GM12878 (cell line): Measurements from ENCODE around the gene LIMS2. TPM values are rescaled to one million over a fixed set of nuclear protein-coding genes. Genes with fewer than 3 reads are reported as not detected.

Experiments used
- ATAC-seq: fragments of 200-7000 bp; cut with Tn5 transposase; 3 replicates; pipeline ENCODE4 v1.9.1; 2020; ENCODE audit warnings: mild to moderate bottlenecking, moderate library complexity
- BruUV-seq: library from RNA; stranded (reverse); fragments of 400-500 nt; replicated peaks from 2 replicates; lab custom pipeline; 2021; lab: Mats Ljungman, UMichigan
- CTCF ChIA-PET: fragments of 300-600 bp; sonication (Branson Sonifier 250); formaldehyde crosslinking; extraction: SDS; loops from one replicate; lab custom pipeline; 2021; ENCODE audit warnings: inconsistent platforms; lab: Yijun Ruan, JAX
- POLR2A ChIA-PET: fragments of 350-600 bp; formaldehyde crosslinking; extraction: SDS; loops from one replicate; lab custom pipeline; 2021; ENCODE audit warnings: inconsistent platforms; lab: Charles Lee
- RAD21 ChIA-PET: fragments of 300-600 bp; sonication (Branson Sonifier 250); formaldehyde crosslinking; loops from one replicate; lab custom pipeline; 2023; ENCODE audit warnings: antibody characterized with exemption; ENCODE audit not compliant: unreplicated experiment; lab: Charles Lee
- SMC1A ChIA-PET: fragments of 300-600 bp; sonication (Branson Sonifier 250); formaldehyde crosslinking; loops from one replicate; lab custom pipeline; 2023; ENCODE audit not compliant: unreplicated experiment, uncharacterized antibody; lab: Charles Lee
- DNase-seq: peaks from one replicate; pipeline ENCODE4 v3.0.0-alpha.2; 2011; ENCODE audit warnings: low read depth, low spot score
- FAIRE-seq: peaks from 3 replicates; lab custom pipeline; 2011; peaks lifted over from hg19 to GRCh38; lab: Jason Lieb, UNC
- H2AFZ ChIP-seq: 2 replicates; pipeline ENCODE4 v1.6.0; 2011; ENCODE audit warnings: low read depth, low read length, control low read depth; ENCODE audit not compliant: control insufficient read depth
- H3K27ac ChIP-seq: 2 replicates; pipeline ENCODE4 v1.5.1; 2011; ENCODE audit warnings: control low read depth; ENCODE audit not compliant: control insufficient read depth, insufficient read depth
- H3K27me3 ChIP-seq, 2 experiments: replicated peaks in 1 of 2; 2 replicates each; pipeline versions ENCODE4 v1.6.0 to v1.6.1; 2011; ENCODE audit warnings: low read length in 1 of 2; ENCODE audit not compliant: control insufficient read depth in 2 of 2, insufficient read depth in 2 of 2
- H3K36me3 ChIP-seq, 2 experiments: 2 replicates each; pipeline ENCODE4 v1.5.1; 2011; ENCODE audit warnings: low read length in 1 of 2; ENCODE audit not compliant: control insufficient read depth in 2 of 2, insufficient read depth in 2 of 2
- H3K4me1 ChIP-seq: 2 replicates; pipeline ENCODE4 v1.6.1; 2011; ENCODE audit warnings: mild to moderate bottlenecking, low read length, moderate library complexity, mixed read lengths; ENCODE audit not compliant: control insufficient read depth, insufficient read depth
- H3K4me2 ChIP-seq: 2 replicates; pipeline ENCODE4 v1.6.0; 2011; ENCODE audit warnings: control low read depth; ENCODE audit not compliant: control insufficient read depth, insufficient read depth
- H3K4me3 ChIP-seq: fragments of 200-600 bp; sonication (generic); 2 replicates; pipeline ENCODE4 v1.5.1; 2016
- H3K79me2 ChIP-seq: 2 replicates; pipeline ENCODE4 v1.6.0; 2011; ENCODE audit warnings: low read length; ENCODE audit not compliant: control insufficient read depth, insufficient read depth
- H3K9ac ChIP-seq: 2 replicates; pipeline ENCODE4 v1.8.0; 2011; ENCODE audit warnings: low read length, control low read depth, mixed read lengths; ENCODE audit not compliant: control insufficient read depth, insufficient read depth
- H3K9me3 ChIP-seq: replicated peaks from 3 replicates; pipeline ENCODE4 v1.5.1; 2011; ENCODE audit warnings: mild to moderate bottlenecking, low read length; ENCODE audit not compliant: control insufficient read depth, insufficient read depth
- H4K20me1 ChIP-seq: 2 replicates; pipeline ENCODE4 v1.6.0; 2011; ENCODE audit not compliant: control insufficient read depth, insufficient read depth
- ATF2 ChIP-seq: IDR thresholded peaks from 2 replicates; pipeline ENCODE4 v1.6.1; 2012; ENCODE audit warnings: low read length, inconsistent platforms
- BACH1 ChIP-seq: fragments of 450-650 bp; IDR thresholded peaks from 2 replicates; pipeline ENCODE4 v1.6.1; 2017; ENCODE audit warnings: mild to moderate bottlenecking, borderline replicate concordance
- ESRRA ChIP-seq: IDR thresholded peaks from 2 replicates; pipeline ENCODE4 v1.6.1; 2012; ENCODE audit warnings: mild to moderate bottlenecking, low read length, improper control_type of control experiment
- IRF4 ChIP-seq: IDR thresholded peaks from 2 replicates; pipeline ENCODE4 v1.6.1; 2011; ENCODE audit warnings: low read depth, low read length
- MEF2A ChIP-seq: IDR thresholded peaks from 2 replicates; pipeline ENCODE4 v1.6.1; 2011; ENCODE audit warnings: low read depth, mild to moderate bottlenecking, low read length, moderate library complexity; ENCODE audit not compliant: insufficient read depth
- MLLT1 ChIP-seq: fragments of 450-650 bp; IDR thresholded peaks from 2 replicates; pipeline ENCODE4 v1.6.1; 2016; ENCODE audit warnings: mild to moderate bottlenecking
- NFYA ChIP-seq: IDR thresholded peaks from 2 replicates; pipeline ENCODE4 v1.6.1; 2011; ENCODE audit warnings: low read depth, mild to moderate bottlenecking, low read length, improper control_type of control experiment, borderline replicate concordance
- POLR2A ChIP-seq: IDR thresholded peaks from 2 replicates; pipeline ENCODE4 v1.6.1; 2011; ENCODE audit warnings: low read depth, mild to moderate bottlenecking, low read length
- PRDM15 ChIP-seq: fragments of 450-650 bp; formaldehyde crosslinking; IDR thresholded peaks from 2 replicates; pipeline ENCODE4 v1.4.0; 2020; ENCODE audit warnings: mild to moderate bottlenecking, moderate library complexity
- RUNX3 ChIP-seq: IDR thresholded peaks from 2 replicates; pipeline ENCODE4 v1.6.1; 2012; ENCODE audit warnings: low read length, inconsistent platforms
- SMAD1 ChIP-seq: fragments of 450-650 bp; IDR thresholded peaks from 2 replicates; pipeline ENCODE4 v1.6.1; 2018; ENCODE audit warnings: mild to moderate bottlenecking, low read depth; ENCODE audit not compliant: partially characterized antibody
- SUPT20H ChIP-seq: IDR thresholded peaks from 2 replicates; pipeline ENCODE4 v1.6.1; 2011; ENCODE audit warnings: low read depth, mild to moderate bottlenecking, low read length, moderate library complexity, borderline replicate concordance; ENCODE audit not compliant: control insufficient read depth
- TCF12 ChIP-seq: IDR thresholded peaks from 2 replicates; pipeline ENCODE4 v1.6.1; 2011; ENCODE audit warnings: low read depth, mild to moderate bottlenecking, low read length
- WGBS: methylation state at CpG from one replicate; pipeline ENCODE4 v1.1.6; 2016; ENCODE audit warnings: low lambda C conversion rate; ENCODE audit not compliant: insufficient replicate concordance, insufficient coverage; ENCODE audit errors: missing lambda C conversion rate; 5-methylcytosine and 5-hydroxymethylcytosine counted together
- in situ Hi-C: fragments of 300-500 bp; cut with MboI; formaldehyde crosslinking; loops from 9 replicates; pipeline ENCODE4 v1.14.3; 2018; ENCODE audit warnings: mixed read lengths
- intact Hi-C: fragments of 100-400 bp; cut with micrococcal nuclease; formaldehyde crosslinking; loops from one replicate; pipeline ENCODE4 v1.14.2; 2022; ENCODE audit not compliant: unreplicated experiment
- polyA plus RNA-seq, 11 experiments: library from polyadenylated mRNA; depleted of rRNA in 4 of 11; unstranded in 6 of 11; stranded (reverse) in 5 of 11; fragments of >200 nt; fragmentation: Nextera tagmentation in 4 of 11; fragmentation: Illumina TruSeq in 1 of 11; extraction: Ambion mirVana in 4 of 11; extraction: Trizol in 1 of 11; gene quantifications; 1 replicate in 1 of 11; 2 replicates in 10 of 11; pipeline versions ENCODE4 v1.2.1 to v1.2.3, GENCODE V29; 2011 to 2016; ENCODE audit warnings: inconsistent platforms in 2 of 11, missing spikeins in 2 of 11, low read depth in 1 of 11
- total RNA-seq, 4 experiments: library from RNA; depleted of rRNA in 3 of 4; stranded (reverse); fragments of >200 nt in 3 of 4; fragmentation: Illumina TruSeq in 1 of 4; extraction: Trizol in 1 of 4; gene quantifications; 2 replicates each; pipeline versions ENCODE4 v1.2.1 to v1.2.3, GENCODE V29; 2013 to 2021

LIMS2 gene
- total and polyA plus RNA-seq, 10 of the 15 experiments (the other 5 are each of a cell fraction or from before 2014, with no cell fraction given), result 0.06 to 0.81 (median 0.16) TPM; not detected in 2

GRCh38 chr2:127653421-127654083, 21.8 kb downstream of the LIMS2 start (continued):
- TF ChIP-seq PRDM15 (CRISPR knock-in tag), result no peak

- WGBS, result 53% methylated on average over 25 of the region's 25 CpGs
- no peaks in the 10 kb centered on the region for H3K27me3 ChIP-seq
- no peak overlapping the region for H3K4me2 ChIP-seq
- no peaks in the 10 kb centered on the region for H4K20me1 ChIP-seq
- H2AFZ ChIP-seq, result no peak overlapping the region
- FAIRE-seq, result no peak
- CTCF ChIA-PET, result interaction anchor here (0.7 to 8.3 kb wide), 5 partner anchors 12 to 78 kb away, joined by 3 to 90 read pairs (median 3); no protein-coding TSS in a partner anchor
- no peaks in the 10 kb centered on the region for H3K9me3 ChIP-seq
- in situ Hi-C loops (no loop called here), intact Hi-C loops (no loop called here)
- no peaks in the 10 kb centered on the region for H3K79me2 ChIP-seq
- no peak overlapping the region for H3K27ac ChIP-seq
- no peak overlapping the region for H3K9ac ChIP-seq
- RAD21 ChIA-PET, result interaction anchor here (3.1 kb wide), 1 partner anchor 62 kb away, joined by 12 read pairs; no protein-coding TSS in a partner anchor
- no peak for DNase-seq
- POLR2A ChIA-PET, result interaction anchor here (0.5 kb wide), 1 partner anchor 575 kb away, joined by 9 read pairs; no protein-coding TSS in a partner anchor
- no peaks in the 10 kb centered on the region for H3K36me3 ChIP-seq
- SMC1A ChIA-PET, result interaction anchor here (1.0 to 4.6 kb wide), 2 partner anchors 14 to 62 kb away, joined by 3 to 26 read pairs; no protein-coding TSS in a partner anchor
- no TSS peak for BruUV-seq
- no peak overlapping the region for H3K4me3 ChIP-seq
- no peaks in the 10 kb centered on the region for H3K4me1 ChIP-seq
- no peak for ATAC-seq
- TF ChIP-seq IRF4, result no peak
- TF ChIP-seq TCF12, result no peak
- no peak for TF ChIP-seq MLLT1
- no peak for TF ChIP-seq BACH1
- no peak for TF ChIP-seq SMAD1
- TF ChIP-seq MEF2A, result no peak
- no peak for TF ChIP-seq NFYA
- no peak for TF ChIP-seq SUPT20H
- no peak for TF ChIP-seq ATF2
- TF ChIP-seq POLR2A, result no peak
- no peak for TF ChIP-seq ESRRA
- no peak for TF ChIP-seq RUNX3
These were observed 22.5 kb downstream of the LIMS2 start for GRCh38 chr2:127652786-127653357.
